Measurements from ENCODE around the gene ERC2. TPM values are rescaled to one million over a fixed set of nuclear protein-coding genes. Genes with fewer than 3 reads are reported as not detected.

ERC2 gene
- polyA plus RNA-seq, 2 of the 4 experiments (the other 2 are of a cell fraction) = 0.16 TPM; not detected in 1

- no peak overlapping the region for H3K4me2 ChIP-seq
- POLR2A ChIA-PET = no interaction called here
- H3K4me1 ChIP-seq = no peaks in the 10 kb centered on the region
- H3K9me3 ChIP-seq = no peaks in the 10 kb centered on the region
- CTCF ChIA-PET = no interaction called here
- no peak for ATAC-seq
- H3K4me3 ChIP-seq = no peak overlapping the region
- no peak for FAIRE-seq
- no peak for DNase-seq (ENCODE audit: low read depth in 1 of 2, low spot score in 1 of 2)
- TF ChIP-seq RARB (CRISPR knock-in tag; IDR thresholded peaks at IDR 0.05) (no peak), MAX (IDR thresholded peaks at IDR 0.05) (no peak), TFCP2L1 (CRISPR knock-in tag; IDR thresholded peaks at IDR 0.05) (no peak), ZC3H11A (IDR thresholded peaks at IDR 0.05) (no peak), HDAC2 (IDR thresholded peaks at IDR 0.05) (no peak), KDM1A (IDR thresholded peaks at IDR 0.05; ENCODE audit: low read depth) (no peak), FOXS1 (CRISPR knock-in tag; IDR thresholded peaks at IDR 0.05) (no peak), ZNF302 (CRISPR knock-in tag; IDR thresholded peaks at IDR 0.05) (no peak), ZSCAN20 (CRISPR knock-in tag; IDR thresholded peaks at IDR 0.05) (no peak), NR3C1 (IDR thresholded peaks at IDR 0.05) (no peak), BCL3 (IDR thresholded peaks at IDR 0.05) (no peak), HMGXB4 (CRISPR knock-in tag; IDR thresholded peaks at IDR 0.05; ENCODE audit: borderline replicate concordance) (no peak), HES2 (IDR thresholded peaks at IDR 0.05) (no peak), TP53 (CRISPR knock-in tag; IDR thresholded peaks at IDR 0.05) (no peak), PBX3 (IDR thresholded peaks at IDR 0.05) (no peak)
- WGBS (ENCODE audit: missing lambda C conversion rate) = 34% methylated on average over 3 of the region's 3 CpGs
- H3K27ac ChIP-seq = no peak overlapping the region
Observed at GRCh38 chr3:55584030-55584429, 884.2 kb downstream of the ERC2 start.

GRCh38 chr3:55583475-55583874, 884.8 kb downstream of the ERC2 start:
- no peak for TF ChIP-seq POLR2A (IDR thresholded peaks at IDR 0.05; ENCODE audit: low read length)
- no peak for TF ChIP-seq MYC (IDR thresholded peaks at IDR 0.05; ENCODE audit: borderline replicate concordance, low read length)
- no peak for TF ChIP-seq HOXB13 (CRISPR knock-in tag; IDR thresholded peaks at IDR 0.05; ENCODE audit: low read depth)
- no peak for TF ChIP-seq CBX8 (IDR thresholded peaks at IDR 0.05)
- no peak for TF ChIP-seq RARB (CRISPR knock-in tag; IDR thresholded peaks at IDR 0.05)
- TF ChIP-seq CHD2 (IDR thresholded peaks at IDR 0.05; ENCODE audit: low read length, partially characterized antibody) = no peak
- TF ChIP-seq CHD4 (IDR thresholded peaks at IDR 0.05; ENCODE audit: borderline replicate concordance) = no peak
- TF ChIP-seq ESRRA (IDR thresholded peaks at IDR 0.05; ENCODE audit: borderline replicate concordance, low read length) = no peak
- TF ChIP-seq NR3C1 (IDR thresholded peaks at IDR 0.05) = no peak
- no peak for TF ChIP-seq ELK1 (IDR thresholded peaks at IDR 0.05; ENCODE audit: low read depth, low read length)
- no peak for TF ChIP-seq EHF (CRISPR knock-in tag; IDR thresholded peaks at IDR 0.05)
- TF ChIP-seq EP300 (IDR thresholded peaks at IDR 0.05) = no peak
- no peak for TF ChIP-seq USF2 (IDR thresholded peaks at IDR 0.05)
- TF ChIP-seq SREBF2 (IDR thresholded peaks at IDR 0.05) = no peak
- TF ChIP-seq ZNF302 (CRISPR knock-in tag; IDR thresholded peaks at IDR 0.05) = no peak
- no peak for TF ChIP-seq HMGXB4 (CRISPR knock-in tag; IDR thresholded peaks at IDR 0.05; ENCODE audit: borderline replicate concordance)
- TF ChIP-seq FOSL2 (IDR thresholded peaks at IDR 0.05) = no peak
- TF ChIP-seq FOSL2 (CRISPR knock-in tag; IDR thresholded peaks at IDR 0.05) = no peak
- Histone ChIP-seq H3K4me3 (no peak overlapping the region), H3K4me2 (no peak overlapping the region), H3K9me3 (no peaks in the 10 kb centered on the region), H3K4me1 (no peaks in the 10 kb centered on the region), H3K27ac (no peak overlapping the region)
- no peak for ATAC-seq
- ChIA-PET CTCF (no interaction called here), POLR2A (no interaction called here)
- FAIRE-seq = no peak
- DNase-seq (ENCODE audit: low read depth in 1 of 2, low spot score in 1 of 2) = no peak
- 49% methylated on average over 3 of the region's 3 CpGs for WGBS (ENCODE audit: missing lambda C conversion rate)
